ENCODE data around the gene METTL27.
A peak's percentile ranks its signal among the peaks of the same experiment; 100 is the strongest.
"Not testable (repeated sequence)": the region's sequence is repeated elsewhere in the genome, so short reads cannot be mapped to it uniquely, and the experiment has no call there.

The METTL27 gene

GRCh38 chr7:73817121-73817520 is 25.2 kb downstream of the METTL27 start:
- DNase-seq (ENCODE audit: low spot score): no peak

GRCh38 chr7:73815436-73815835 is 26.9 kb downstream of the METTL27 start:
- DNase-seq (ENCODE audit: low spot score): no peak

GRCh38 chr7:73812996-73813395 is 29.3 kb downstream of the METTL27 start:
- no peak for DNase-seq (ENCODE audit: low spot score)

- peak; percentile 65 for DNase-seq (ENCODE audit: low spot score)
Observed at GRCh38 chr7:73811760-73812168, 30.6 kb downstream of the METTL27 start.

GRCh38 chr7:73810998-73811360 is 31.3 kb downstream of the METTL27 start:
- no peak for DNase-seq (ENCODE audit: low spot score)

GRCh38 chr7:73809467-73809951 is 32.8 kb downstream of the METTL27 start:
- no peak for DNase-seq (ENCODE audit: low spot score)

GRCh38 chr7:73802459-73802858 is 39.9 kb downstream of the METTL27 start:
- no peak for DNase-seq (ENCODE audit: low spot score)

GRCh38 chr7:73801577-73801976 is 40.7 kb downstream of the METTL27 start:
- DNase-seq (ENCODE audit: low spot score): no peak

- DNase-seq (ENCODE audit: low spot score): no peak
Observed at GRCh38 chr7:73799282-73800141, 42.8 kb downstream of the METTL27 start.

GRCh38 chr7:73797176-73797575 is 45.1 kb downstream of the METTL27 start:
- not testable (repeated sequence) for DNase-seq (ENCODE audit: low spot score)

- DNase-seq (ENCODE audit: low spot score): not testable (repeated sequence)
Observed at GRCh38 chr7:73796656-73797055, 45.7 kb downstream of the METTL27 start.

GRCh38 chr7:73795188-73795587 is 47.1 kb downstream of the METTL27 start:
- not testable (repeated sequence) for DNase-seq (ENCODE audit: low spot score)

- not testable (repeated sequence) for DNase-seq (ENCODE audit: low spot score)
Observed at GRCh38 chr7:73791170-73791690, 51.1 kb downstream of the METTL27 start.

- no peak for DNase-seq (ENCODE audit: low spot score)
Observed at GRCh38 chr7:73789051-73789450, 53.3 kb downstream of the METTL27 start.

GRCh38 chr7:73787786-73788048 is 54.6 kb downstream of the METTL27 start:
- DNase-seq (ENCODE audit: low spot score): not testable (repeated sequence)

GRCh38 chr7:73786588-73786987 is 55.7 kb downstream of the METTL27 start:
- DNase-seq (ENCODE audit: low spot score): no peak

All from cerebellar cortex (tissue), 1 donor.